ENCODE results near the gene C10orf95. TPM values are rescaled to one million over a fixed set of nuclear protein-coding genes. Genes with fewer than 3 reads are reported as not detected.

The C10orf95 gene
- polyA plus RNA-seq, 1 of the 3 experiments (the other 2 are of a cell fraction), result 0.07 TPM

DNA sequence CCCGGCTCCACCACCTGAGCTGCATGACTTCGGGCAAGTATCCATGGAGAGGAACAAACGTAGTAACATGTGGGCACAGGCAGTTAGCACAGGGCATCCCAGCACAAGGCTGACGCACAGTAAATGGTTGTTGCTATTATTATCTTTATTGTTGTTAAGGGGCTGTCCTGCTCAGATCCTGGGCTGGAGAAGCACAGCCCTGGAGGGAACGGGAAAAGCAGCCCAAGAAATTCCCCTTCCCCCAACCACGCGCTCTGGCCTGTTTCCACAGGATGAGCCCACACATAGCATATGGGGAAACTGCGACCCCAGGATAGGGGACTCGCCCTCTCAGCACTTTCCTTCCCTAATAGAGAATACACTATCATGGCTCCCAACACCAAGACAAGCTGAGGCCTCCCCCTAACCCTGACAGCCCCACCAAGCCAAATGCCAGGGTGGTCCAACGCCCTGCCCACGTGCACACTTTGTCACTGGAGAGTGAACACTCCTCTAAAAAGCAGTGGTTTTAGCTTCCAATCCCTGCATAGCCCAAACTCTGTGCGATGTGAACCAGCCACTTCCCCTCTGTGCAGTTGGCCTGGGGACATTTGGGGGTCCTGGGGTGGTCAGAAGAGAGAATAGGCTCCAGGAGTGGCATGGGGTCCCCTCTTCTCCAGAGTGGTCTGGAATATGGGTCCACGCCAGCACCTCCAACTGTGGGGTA lies 43.8 kb downstream of the C10orf95 start:
- DNase-seq, result no peak
- H2AFZ ChIP-seq (ENCODE audit: low read depth), result no peak overlapping the region
- no peak overlapping the region for H3K9ac ChIP-seq
- H3K27ac ChIP-seq (ENCODE audit: low read depth in 2 of 2, low read length in 1 of 2), result no peak overlapping the region
- no peaks in the 10 kb centered on the region for H3K79me2 ChIP-seq (ENCODE audit: insufficient read depth)
- no peaks in the 10 kb centered on the region for H3K9me3 ChIP-seq
- H3K4me1 ChIP-seq (ENCODE audit: control insufficient read depth in 1 of 2, insufficient read depth in 2 of 2, low read depth in 1 of 2, low read length in 1 of 2), result peaks cover 0 to 21% of the 10 kb centered on the region in 2 experiments; a peak in 2 of 4 replicates
- no peak overlapping the region for H3K4me2 ChIP-seq
- no peaks in the 10 kb centered on the region for H3K36me3 ChIP-seq (replicated peaks in 1 of 2; ENCODE audit: control insufficient read depth in 1 of 2, insufficient read depth in 2 of 2, low read length in 1 of 2)
- ChIA-PET CTCF (interaction anchor here (0.9 to 16.5 kb wide), 5 partner anchors 9 to 178 kb away, joined by 3 to 359 read pairs (median 29); partner anchors contain the start of genes FBXL15, NFKB2 and PSD), POLR2A (no interaction called here)
- 87% methylated on average over 12 of the region's 13 CpGs for WGBS (ENCODE audit: low lambda C conversion rate)
- no peaks in the 10 kb centered on the region for H3K27me3 ChIP-seq (ENCODE audit: insufficient read depth)
- H3F3A ChIP-seq (replicated peaks; ENCODE audit: insufficient read depth), result no peaks in the 10 kb centered on the region
- H3K4me3 ChIP-seq (ENCODE audit: low read depth in 2 of 2, low read length in 1 of 2), result no peak overlapping the region
- H3K9me2 ChIP-seq, result no peaks in the 10 kb centered on the region
- H4K20me1 ChIP-seq (ENCODE audit: insufficient read depth), result no peaks in the 10 kb centered on the region
- TF ChIP-seq, protein P1, sequence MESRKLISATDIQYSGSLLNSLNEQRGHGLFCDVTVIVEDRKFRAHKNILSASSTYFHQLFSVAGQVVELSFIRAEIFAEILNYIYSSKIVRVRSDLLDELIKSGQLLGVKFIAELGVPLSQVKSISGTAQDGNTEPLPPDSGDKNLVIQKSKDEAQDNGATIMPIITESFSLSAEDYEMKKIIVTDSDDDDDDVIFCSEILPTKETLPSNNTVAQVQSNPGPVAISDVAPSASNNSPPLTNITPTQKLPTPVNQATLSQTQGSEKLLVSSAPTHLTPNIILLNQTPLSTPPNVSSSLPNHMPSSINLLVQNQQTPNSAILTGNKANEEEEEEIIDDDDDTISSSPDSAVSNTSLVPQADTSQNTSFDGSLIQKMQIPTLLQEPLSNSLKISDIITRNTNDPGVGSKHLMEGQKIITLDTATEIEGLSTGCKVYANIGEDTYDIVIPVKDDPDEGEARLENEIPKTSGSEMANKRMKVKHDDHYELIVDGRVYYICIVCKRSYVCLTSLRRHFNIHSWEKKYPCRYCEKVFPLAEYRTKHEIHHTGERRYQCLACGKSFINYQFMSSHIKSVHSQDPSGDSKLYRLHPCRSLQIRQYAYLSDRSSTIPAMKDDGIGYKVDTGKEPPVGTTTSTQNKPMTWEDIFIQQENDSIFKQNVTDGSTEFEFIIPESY (IDR thresholded peaks at IDR 0.05; ENCODE audit: borderline replicate concordance, low read depth), result no peak
- TF ChIP-seq SIN3A (IDR thresholded peaks at IDR 0.05; ENCODE audit: borderline replicate concordance, low read depth, low read length) (no peak), RFX5 (IDR thresholded peaks at IDR 0.05; ENCODE audit: low read length) (no peak), JUND (IDR thresholded peaks at IDR 0.05) (no peak), RCOR1 (IDR thresholded peaks at IDR 0.05; ENCODE audit: low read length) (no peak), GABPA (IDR thresholded peaks at IDR 0.05; ENCODE audit: low read depth) (no peak)

GRCh38 chr10:102406815-102407214 lies 44.5 kb downstream of the C10orf95 start:
- Histone ChIP-seq H3K4me1 (ENCODE audit: control insufficient read depth in 1 of 2, insufficient read depth in 2 of 2, low read depth in 1 of 2, low read length in 1 of 2) (peaks cover 0 to 17% of the 10 kb centered on the region in 2 experiments; a peak in 1 of 4 replicates), H3K36me3 (replicated peaks in 1 of 2; ENCODE audit: control insufficient read depth in 1 of 2, insufficient read depth in 2 of 2, low read length in 1 of 2) (no peaks in the 10 kb centered on the region), H3K4me2 (no peak overlapping the region), H3K9me2 (no peaks in the 10 kb centered on the region), H3K79me2 (ENCODE audit: insufficient read depth) (no peaks in the 10 kb centered on the region), H4K20me1 (ENCODE audit: insufficient read depth) (no peaks in the 10 kb centered on the region), H3K9me3 (no peaks in the 10 kb centered on the region), H3K27ac (ENCODE audit: low read depth in 2 of 2, low read length in 1 of 2) (no peak overlapping the region), H2AFZ (ENCODE audit: low read depth) (no peak overlapping the region), H3F3A (replicated peaks; ENCODE audit: insufficient read depth) (no peaks in the 10 kb centered on the region), H3K27me3 (ENCODE audit: insufficient read depth) (no peaks in the 10 kb centered on the region), H3K4me3 (ENCODE audit: low read depth in 2 of 2, low read length in 1 of 2) (no peak overlapping the region), H3K9ac (no peak overlapping the region)
- no peak for TF ChIP-seq FOSL2 (IDR thresholded peaks at IDR 0.05; ENCODE audit: borderline replicate concordance, low read depth)
- no peak for TF ChIP-seq RAD21 (IDR thresholded peaks at IDR 0.05; ENCODE audit: low read length)
- TF ChIP-seq TCF12 (IDR thresholded peaks at IDR 0.05), result no peak
- no peak for TF ChIP-seq RFX5 (IDR thresholded peaks at IDR 0.05; ENCODE audit: low read length)
- TF ChIP-seq ELF1 (IDR thresholded peaks at IDR 0.05), result no peak
- TF ChIP-seq EZH2phosphoT487 (IDR thresholded peaks at IDR 0.05; ENCODE audit: borderline replicate concordance, low read depth), result no peak
- no peak for TF ChIP-seq USF2 (IDR thresholded peaks at IDR 0.05; ENCODE audit: borderline replicate concordance, low read depth, low read length)
- TF ChIP-seq, protein P2, sequence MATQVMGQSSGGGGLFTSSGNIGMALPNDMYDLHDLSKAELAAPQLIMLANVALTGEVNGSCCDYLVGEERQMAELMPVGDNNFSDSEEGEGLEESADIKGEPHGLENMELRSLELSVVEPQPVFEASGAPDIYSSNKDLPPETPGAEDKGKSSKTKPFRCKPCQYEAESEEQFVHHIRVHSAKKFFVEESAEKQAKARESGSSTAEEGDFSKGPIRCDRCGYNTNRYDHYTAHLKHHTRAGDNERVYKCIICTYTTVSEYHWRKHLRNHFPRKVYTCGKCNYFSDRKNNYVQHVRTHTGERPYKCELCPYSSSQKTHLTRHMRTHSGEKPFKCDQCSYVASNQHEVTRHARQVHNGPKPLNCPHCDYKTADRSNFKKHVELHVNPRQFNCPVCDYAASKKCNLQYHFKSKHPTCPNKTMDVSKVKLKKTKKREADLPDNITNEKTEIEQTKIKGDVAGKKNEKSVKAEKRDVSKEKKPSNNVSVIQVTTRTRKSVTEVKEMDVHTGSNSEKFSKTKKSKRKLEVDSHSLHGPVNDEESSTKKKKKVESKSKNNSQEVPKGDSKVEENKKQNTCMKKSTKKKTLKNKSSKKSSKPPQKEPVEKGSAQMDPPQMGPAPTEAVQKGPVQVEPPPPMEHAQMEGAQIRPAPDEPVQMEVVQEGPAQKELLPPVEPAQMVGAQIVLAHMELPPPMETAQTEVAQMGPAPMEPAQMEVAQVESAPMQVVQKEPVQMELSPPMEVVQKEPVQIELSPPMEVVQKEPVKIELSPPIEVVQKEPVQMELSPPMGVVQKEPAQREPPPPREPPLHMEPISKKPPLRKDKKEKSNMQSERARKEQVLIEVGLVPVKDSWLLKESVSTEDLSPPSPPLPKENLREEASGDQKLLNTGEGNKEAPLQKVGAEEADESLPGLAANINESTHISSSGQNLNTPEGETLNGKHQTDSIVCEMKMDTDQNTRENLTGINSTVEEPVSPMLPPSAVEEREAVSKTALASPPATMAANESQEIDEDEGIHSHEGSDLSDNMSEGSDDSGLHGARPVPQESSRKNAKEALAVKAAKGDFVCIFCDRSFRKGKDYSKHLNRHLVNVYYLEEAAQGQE (IDR thresholded peaks at IDR 0.05; ENCODE audit: low read depth, low read length), result no peak
- TF ChIP-seq MXI1 (IDR thresholded peaks at IDR 0.05; ENCODE audit: low read depth, low read length), result no peak
- no peak for TF ChIP-seq JUND (IDR thresholded peaks at IDR 0.05)
- no peak for TF ChIP-seq FOXJ3 (CRISPR knock-in tag; IDR thresholded peaks at IDR 0.05)
- TF ChIP-seq POLR2AphosphoS5 (IDR thresholded peaks at IDR 0.05; ENCODE audit: low read depth, low read length), result no peak
- no peak for TF ChIP-seq CHD2 (IDR thresholded peaks at IDR 0.05; ENCODE audit: low read length, partially characterized antibody)
- TF ChIP-seq, protein P1 (IDR thresholded peaks at IDR 0.05; ENCODE audit: borderline replicate concordance, low read depth), result no peak
- DNase-seq, result no peak
- 70% methylated on average over 2 of the region's 2 CpGs for WGBS (ENCODE audit: low lambda C conversion rate)
- CTCF ChIA-PET, result interaction anchor here (1.1 to 16.5 kb wide), 6 partner anchors 8 to 177 kb away, joined by 3 to 359 read pairs (median 22); partner anchors contain the start of genes FBXL15, NFKB2 and PSD
- POLR2A ChIA-PET, result interaction anchor here (1.1 kb wide), 1 partner anchor 17 kb away, joined by 4 read pairs; no protein-coding TSS in a partner anchor

Measured in SK-N-SH (cell line).